GM12864 (cell line): ENCODE results near the gene TSKS.

Experiments
- DNase-seq: peaks from one replicate; pipeline ENCODE4 v3.0.0-alpha.2; 2011; ENCODE audit warnings: low read depth
- H3K4me3 ChIP-seq: 2 replicates; pipeline ENCODE4 v1.5.1; 2011; ENCODE audit warnings: mild to moderate bottlenecking, low read depth, low read length, control low read depth
- CTCF ChIP-seq: IDR thresholded peaks from 2 replicates; pipeline ENCODE4 v1.5.1; 2011; ENCODE audit warnings: low read depth, mild to moderate bottlenecking, moderate library complexity, low read length, control low read depth, inconsistent platforms; ENCODE audit errors: missing control alignments

TSKS gene

GRCh38 chr19:49795615-49796014 is 32.5 kb upstream of the TSKS start:
- no peak overlapping the region for H3K4me3 ChIP-seq
- DNase-seq = no peak
- no peak for TF ChIP-seq CTCF

GRCh38 chr19:49793561-49793840 is 30.4 kb upstream of the TSKS start:
- DNase-seq = no peak

GRCh38 chr19:49792829-49793560 is 29.9 kb upstream of the TSKS start:
- H3K4me3 ChIP-seq = no peak overlapping the region
- no peak for TF ChIP-seq CTCF

More at GRCh38 chr19:49793561-49793840, 30.4 kb upstream of the TSKS start:
- TF ChIP-seq CTCF = no peak
- H3K4me3 ChIP-seq = no peak overlapping the region

GRCh38 chr19:49791776-49792445 is 28.8 kb upstream of the TSKS start:
- TF ChIP-seq CTCF = no peak
- no peak for DNase-seq
- H3K4me3 ChIP-seq = no peak overlapping the region

More at GRCh38 chr19:49792829-49793560, 29.9 kb upstream of the TSKS start:
- DNase-seq = no peak

GRCh38 chr19:49790866-49791265 is 27.8 kb upstream of the TSKS start:
- TF ChIP-seq CTCF = no peak
- no peak overlapping the region for H3K4me3 ChIP-seq
- DNase-seq = no peak

- no peak overlapping the region for H3K4me3 ChIP-seq
- TF ChIP-seq CTCF = no peak
- DNase-seq = no peak
These were observed 25.8 kb upstream of the TSKS start for GRCh38 chr19:49788857-49789256.

- TF ChIP-seq CTCF = no peak
- DNase-seq = no peak
- no peak overlapping the region for H3K4me3 ChIP-seq
These were observed 24.6 kb upstream of the TSKS start for GRCh38 chr19:49787746-49788145.
